IPS DF 4.7 (cell line): Measurements from ENCODE around the gene LATS1.
A peak's percentile ranks its signal among the peaks of the same experiment; 100 is the strongest.

Experiments used
- DNase-seq: peaks from one replicate; pipeline ENCODE4 v3.0.0-alpha.2; 2013; ENCODE audit warnings: low spot score; ENCODE audit errors: extremely low read depth

Gene LATS1

DNA sequence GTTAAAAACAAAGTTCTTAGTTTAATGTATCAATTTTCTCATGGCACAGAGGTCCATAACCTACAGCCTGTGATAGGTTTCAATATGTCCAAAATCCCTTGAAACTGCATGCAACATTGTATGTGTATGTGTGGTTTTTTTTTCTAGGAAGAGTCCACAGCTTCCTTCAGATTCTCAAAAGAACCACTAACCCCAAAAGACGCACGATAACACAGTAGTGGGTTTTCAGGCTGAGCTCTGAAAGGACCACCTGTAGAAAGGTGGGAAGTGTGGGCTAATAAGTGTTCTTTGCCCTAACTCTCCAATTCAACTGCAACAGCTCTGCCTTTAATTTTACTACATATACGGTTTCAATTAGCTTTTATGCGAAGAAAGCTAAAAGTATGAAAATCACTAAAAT, 57.9 kb downstream of the LATS1 start:
- DNase-seq = no peak

- DNase-seq = no peak
Measured at GRCh38 chr6:149657441-149657840, 60.5 kb downstream of the LATS1 start.

DNA sequence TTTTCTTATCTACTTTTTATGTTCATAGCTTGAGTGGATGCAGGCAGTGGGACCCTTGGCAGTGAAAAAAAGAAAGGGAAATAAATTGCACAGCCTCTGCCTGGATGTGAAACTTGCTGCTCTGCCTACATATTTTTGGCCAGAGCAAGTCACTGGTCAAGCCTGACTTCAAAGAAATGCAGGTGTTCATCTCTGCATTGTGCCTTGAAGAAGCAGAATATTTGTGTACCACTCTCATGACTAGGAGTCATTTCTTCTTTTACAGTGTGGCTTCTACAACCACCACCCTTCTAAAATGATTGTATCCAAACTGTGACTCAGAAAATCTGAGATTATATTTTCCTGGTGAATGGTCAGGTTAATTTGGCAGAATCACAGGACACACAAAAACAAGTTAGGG, 66.8 kb downstream of the LATS1 start:
- no peak for DNase-seq

DNA sequence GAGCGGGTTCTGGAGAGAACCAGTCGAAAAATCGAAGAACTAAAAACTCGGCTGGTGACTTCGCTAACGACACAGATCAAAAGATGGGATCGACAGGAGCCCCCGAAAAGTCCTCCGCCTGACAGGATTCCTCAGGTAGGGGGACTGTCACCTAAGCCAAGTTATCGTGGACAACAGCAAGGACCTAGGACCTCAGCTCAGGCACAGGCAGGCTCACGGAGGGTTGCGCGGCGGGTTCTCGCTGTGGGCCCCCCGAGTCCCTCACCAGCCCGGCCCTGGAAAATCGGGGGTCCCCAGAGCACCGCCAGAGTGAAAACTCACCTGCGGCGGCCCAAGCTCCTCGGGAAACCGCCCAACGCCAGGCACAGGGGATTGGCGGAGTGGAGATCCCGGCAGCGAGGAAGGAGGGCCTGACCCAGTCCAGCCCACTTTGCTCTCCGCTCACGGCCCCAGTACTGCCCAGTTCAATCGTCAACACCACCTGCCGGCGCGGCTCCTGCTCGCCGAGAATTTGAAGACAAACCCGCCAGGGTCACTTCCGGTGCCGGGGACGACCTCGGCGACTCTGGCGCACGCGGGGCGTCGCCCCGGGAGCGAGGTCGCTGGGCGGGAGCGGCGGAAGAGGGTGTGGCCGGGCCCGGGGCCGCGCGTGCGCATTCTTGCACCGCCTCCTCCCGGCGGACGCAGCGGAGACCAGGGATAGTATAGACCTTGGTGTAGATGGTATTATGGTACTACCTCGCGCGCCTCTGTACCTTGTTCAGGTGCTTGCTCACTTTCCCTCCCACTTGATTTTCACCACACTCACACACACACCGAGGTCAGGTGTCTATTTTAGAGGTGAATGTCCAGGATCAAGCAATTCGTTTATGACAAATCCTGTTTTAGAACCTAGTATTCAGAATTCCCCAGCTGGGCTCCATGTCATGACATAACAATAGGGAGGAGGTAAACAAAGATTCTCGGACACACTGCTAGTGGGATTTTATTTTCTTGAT, 69.5 kb downstream of the LATS1 start, which contains the start of gene KATNA1:
Gene KATNA1 (minus strand): TSS at position 567 of the 998 bp plus-strand sequence. CDS start 10,167 bp downstream, outside the sequence.
- DNase-seq = peak; percentile 69

DNA sequence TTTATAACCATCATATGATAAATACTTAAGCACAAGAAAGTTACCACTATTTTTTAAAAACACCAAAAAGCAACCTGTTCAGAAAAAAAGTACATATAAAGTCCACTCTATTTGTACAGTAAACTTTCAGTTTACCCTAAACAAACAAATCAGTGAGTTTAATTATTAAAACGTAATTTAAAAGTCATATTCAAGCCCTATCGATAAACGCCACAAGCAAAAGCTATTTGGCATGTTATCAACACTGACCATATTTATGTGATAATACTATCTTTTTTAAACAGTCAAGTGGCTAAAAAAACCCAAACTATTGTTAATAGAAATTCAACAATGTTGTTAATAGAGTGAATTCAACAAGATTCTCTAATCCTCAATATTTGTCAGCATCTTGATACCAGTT, 71.3 kb downstream of the LATS1 start:
- no peak for DNase-seq

GRCh38 chr6:149642829-149643580, 74.9 kb downstream of the LATS1 start:
- no peak for DNase-seq

GRCh38 chr6:149636124-149636523, 81.8 kb downstream of the LATS1 start:
- DNase-seq = no peak

DNA sequence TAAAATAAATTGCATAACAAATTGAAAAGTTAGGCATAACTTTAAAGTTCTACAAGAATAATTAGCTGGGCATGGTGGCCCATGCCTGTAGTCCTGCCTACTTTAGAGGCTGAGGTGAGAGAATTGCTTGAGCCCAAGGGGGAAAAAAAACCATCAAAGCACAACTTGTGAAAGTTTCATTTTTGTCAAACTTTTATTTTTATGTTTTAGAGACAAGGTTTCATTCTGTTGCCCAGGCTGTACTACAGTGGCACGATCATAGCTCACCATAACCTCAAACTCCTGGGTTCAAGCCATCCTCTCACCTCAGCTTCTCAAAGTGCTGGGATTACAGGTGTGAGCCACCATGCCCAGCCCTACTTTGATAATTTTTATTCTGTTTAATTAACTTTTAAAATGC, 83.6 kb downstream of the LATS1 start:
- DNase-seq = no peak

GRCh38 chr6:149628875-149629510, 88.9 kb downstream of the LATS1 start:
- no peak for DNase-seq

DNA sequence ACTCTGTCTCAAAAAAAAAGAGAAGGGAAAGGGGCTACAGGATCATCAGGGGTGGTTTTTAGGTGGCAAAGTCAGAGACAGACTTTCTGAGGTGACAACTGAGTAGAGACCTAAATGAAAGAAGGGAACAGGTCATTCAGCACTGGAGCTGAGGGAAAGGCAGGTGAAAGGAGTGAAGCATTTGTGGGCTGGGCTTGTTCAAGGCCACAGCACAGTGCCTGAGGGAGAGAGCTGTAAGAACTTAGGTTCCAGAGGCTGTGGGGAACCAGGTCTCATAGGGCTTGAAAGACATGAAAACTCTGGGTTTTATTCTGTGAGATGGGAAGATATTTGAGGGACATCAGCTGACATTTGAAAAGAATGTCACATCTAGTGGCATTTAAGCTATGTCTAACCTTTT, 90.2 kb downstream of the LATS1 start:
- no peak for DNase-seq

DNA sequence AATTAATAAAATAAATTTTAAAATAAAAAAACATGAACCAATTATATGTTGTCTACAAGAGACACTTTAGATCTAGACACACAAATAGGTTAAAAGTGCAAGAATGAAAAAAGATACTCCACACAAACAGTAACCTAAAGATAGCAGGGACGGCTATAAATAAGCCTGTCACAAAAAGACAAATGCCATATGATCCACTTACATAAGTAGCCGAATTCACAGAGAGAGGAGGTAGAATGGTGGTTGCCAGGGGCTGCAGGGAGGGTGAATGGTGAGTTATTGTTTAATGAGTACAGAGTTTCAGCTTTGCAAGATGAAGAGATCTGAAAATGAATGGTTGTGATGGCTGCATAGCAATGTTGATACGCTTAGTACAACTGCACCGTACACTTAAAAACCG, 102.1 kb downstream of the LATS1 start:
- no peak for DNase-seq

- DNase-seq = no peak
Measured at GRCh38 chr6:149614337-149614736, 103.6 kb downstream of the LATS1 start.

- DNase-seq = no peak
Measured at GRCh38 chr6:149608381-149608982, 109.4 kb downstream of the LATS1 start.
